Measurements from ENCODE around the gene MYL1. TPM values are rescaled to one million over a fixed set of nuclear protein-coding genes. Genes with fewer than 3 reads are reported as not detected.

MYL1 gene
- total RNA-seq, 1 experiment from 2014 or later: not detected

DNA sequence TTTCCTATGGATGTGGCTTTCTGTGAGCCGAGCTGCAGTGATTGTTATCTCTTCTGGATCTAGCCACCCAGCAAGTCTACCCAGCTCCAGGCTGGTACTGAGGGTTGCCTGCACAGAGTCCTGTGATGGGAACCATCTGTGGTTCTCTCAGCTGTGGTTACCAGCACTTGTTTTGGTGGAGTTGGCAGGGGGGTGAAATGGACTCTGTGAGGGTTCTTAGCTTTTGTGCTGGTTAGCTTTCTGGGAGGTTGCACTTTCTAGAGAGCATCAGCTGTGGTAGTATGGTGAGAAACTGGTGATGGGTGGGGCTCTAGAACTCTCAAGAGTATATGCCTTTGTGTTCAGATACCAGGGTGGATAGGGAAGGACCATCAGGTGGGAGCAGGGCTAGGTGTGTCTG, 45.4 kb upstream of the MYL1 start:
- no peak for ATAC-seq
- ChIA-PET POLR2A (no interaction called here), CTCF (no interaction called here)
- no peak overlapping the region for H3K4me3 Mint-ChIP-seq
- DNase-seq (ENCODE audit: low spot score): no peak
- H3K36me3 Mint-ChIP-seq: no peaks in the 10 kb centered on the region
- no peak overlapping the region for H3K27ac Mint-ChIP-seq
- H3K9me3 Mint-ChIP-seq: peaks cover under 1% of the 10 kb centered on the region; the same call in 1 of the 2 replicates
- H3K4me1 Mint-ChIP-seq: peaks cover 8% of the 10 kb centered on the region
- no peak for TF ChIP-seq ESRRA (CRISPR knock-in tag; IDR thresholded peaks at IDR 0.05; ENCODE audit: borderline replicate concordance)
- no peak for TF ChIP-seq MXD4 (CRISPR knock-in tag; IDR thresholded peaks at IDR 0.05; ENCODE audit: borderline replicate concordance)
- TF ChIP-seq IRF2 (CRISPR knock-in tag; IDR thresholded peaks at IDR 0.05; ENCODE audit: borderline replicate concordance, low read depth): no peak
- no peak for TF ChIP-seq ZNF121 (CRISPR knock-in tag; IDR thresholded peaks at IDR 0.05)
- no peak for TF ChIP-seq SMAD4 (CRISPR knock-in tag; IDR thresholded peaks at IDR 0.05)
- TF ChIP-seq ZNF423 (CRISPR knock-in tag; IDR thresholded peaks at IDR 0.05): no peak
- no peak for TF ChIP-seq CBFB (CRISPR knock-in tag; IDR thresholded peaks at IDR 0.05; ENCODE audit: low read depth)
- no peak for TF ChIP-seq ZNF671 (CRISPR knock-in tag; IDR thresholded peaks at IDR 0.05)
- TF ChIP-seq, protein P1, sequence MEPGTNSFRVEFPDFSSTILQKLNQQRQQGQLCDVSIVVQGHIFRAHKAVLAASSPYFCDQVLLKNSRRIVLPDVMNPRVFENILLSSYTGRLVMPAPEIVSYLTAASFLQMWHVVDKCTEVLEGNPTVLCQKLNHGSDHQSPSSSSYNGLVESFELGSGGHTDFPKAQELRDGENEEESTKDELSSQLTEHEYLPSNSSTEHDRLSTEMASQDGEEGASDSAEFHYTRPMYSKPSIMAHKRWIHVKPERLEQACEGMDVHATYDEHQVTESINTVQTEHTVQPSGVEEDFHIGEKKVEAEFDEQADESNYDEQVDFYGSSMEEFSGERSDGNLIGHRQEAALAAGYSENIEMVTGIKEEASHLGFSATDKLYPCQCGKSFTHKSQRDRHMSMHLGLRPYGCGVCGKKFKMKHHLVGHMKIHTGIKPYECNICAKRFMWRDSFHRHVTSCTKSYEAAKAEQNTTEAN (CRISPR knock-in tag; IDR thresholded peaks at IDR 0.05): no peak
- TF ChIP-seq NFYB (CRISPR knock-in tag; conservative IDR thresholded peaks at IDR 0.05; ENCODE audit: low read depth): no peak
- TF ChIP-seq, protein P2, sequence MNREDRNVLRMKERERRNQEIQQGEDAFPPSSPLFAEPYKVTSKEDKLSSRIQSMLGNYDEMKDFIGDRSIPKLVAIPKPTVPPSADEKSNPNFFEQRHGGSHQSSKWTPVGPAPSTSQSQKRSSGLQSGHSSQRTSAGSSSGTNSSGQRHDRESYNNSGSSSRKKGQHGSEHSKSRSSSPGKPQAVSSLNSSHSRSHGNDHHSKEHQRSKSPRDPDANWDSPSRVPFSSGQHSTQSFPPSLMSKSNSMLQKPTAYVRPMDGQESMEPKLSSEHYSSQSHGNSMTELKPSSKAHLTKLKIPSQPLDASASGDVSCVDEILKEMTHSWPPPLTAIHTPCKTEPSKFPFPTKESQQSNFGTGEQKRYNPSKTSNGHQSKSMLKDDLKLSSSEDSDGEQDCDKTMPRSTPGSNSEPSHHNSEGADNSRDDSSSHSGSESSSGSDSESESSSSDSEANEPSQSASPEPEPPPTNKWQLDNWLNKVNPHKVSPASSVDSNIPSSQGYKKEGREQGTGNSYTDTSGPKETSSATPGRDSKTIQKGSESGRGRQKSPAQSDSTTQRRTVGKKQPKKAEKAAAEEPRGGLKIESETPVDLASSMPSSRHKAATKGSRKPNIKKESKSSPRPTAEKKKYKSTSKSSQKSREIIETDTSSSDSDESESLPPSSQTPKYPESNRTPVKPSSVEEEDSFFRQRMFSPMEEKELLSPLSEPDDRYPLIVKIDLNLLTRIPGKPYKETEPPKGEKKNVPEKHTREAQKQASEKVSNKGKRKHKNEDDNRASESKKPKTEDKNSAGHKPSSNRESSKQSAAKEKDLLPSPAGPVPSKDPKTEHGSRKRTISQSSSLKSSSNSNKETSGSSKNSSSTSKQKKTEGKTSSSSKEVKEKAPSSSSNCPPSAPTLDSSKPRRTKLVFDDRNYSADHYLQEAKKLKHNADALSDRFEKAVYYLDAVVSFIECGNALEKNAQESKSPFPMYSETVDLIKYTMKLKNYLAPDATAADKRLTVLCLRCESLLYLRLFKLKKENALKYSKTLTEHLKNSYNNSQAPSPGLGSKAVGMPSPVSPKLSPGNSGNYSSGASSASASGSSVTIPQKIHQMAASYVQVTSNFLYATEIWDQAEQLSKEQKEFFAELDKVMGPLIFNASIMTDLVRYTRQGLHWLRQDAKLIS (CRISPR knock-in tag; IDR thresholded peaks at IDR 0.05; ENCODE audit: borderline replicate concordance): no peak
- no peaks in the 10 kb centered on the region for H3K27me3 Mint-ChIP-seq (ENCODE audit: low read depth)

DNA sequence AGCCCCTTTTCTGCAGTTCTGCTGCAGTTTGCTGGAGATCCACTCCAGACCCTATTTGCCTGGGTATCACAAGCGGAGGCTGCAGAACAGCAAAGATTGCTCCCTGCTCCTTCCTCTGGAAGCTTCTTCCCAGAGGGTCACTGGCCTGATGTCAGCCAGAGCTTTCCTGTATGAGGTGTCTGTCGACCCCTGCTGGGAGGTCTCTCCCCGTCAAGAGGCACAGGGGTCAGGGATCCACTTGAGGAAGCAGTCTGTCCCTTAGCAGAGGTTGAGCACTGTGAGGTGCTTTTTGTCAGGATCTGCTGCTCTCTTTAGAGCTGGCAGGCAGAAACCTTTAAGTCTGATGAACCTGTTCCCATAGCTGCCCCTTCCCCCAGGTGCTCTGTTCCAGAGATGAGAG, 42.0 kb upstream of the MYL1 start:
- ATAC-seq (no peak), DNase-seq (ENCODE audit: low spot score) (no peak)
- Mint-ChIP-seq H3K27me3 (ENCODE audit: low read depth) (no peaks in the 10 kb centered on the region), H3K36me3 (no peaks in the 10 kb centered on the region), H3K4me1 (0 out of 2 replicates have a peak, but pooled peaks cover 4% of the 10 kb centered on the region), H3K27ac (no peak overlapping the region), H3K9me3 (peaks cover 5% of the 10 kb centered on the region), H3K4me3 (no peak overlapping the region)
- POLR2A ChIA-PET: no interaction called here
- CTCF ChIA-PET: no interaction called here
- no peak for TF ChIP-seq GRHL2 (CRISPR knock-in tag; IDR thresholded peaks at IDR 0.05; ENCODE audit: insufficient replicate concordance, severe bottlenecking)
- TF ChIP-seq NFYB (CRISPR knock-in tag; conservative IDR thresholded peaks at IDR 0.05; ENCODE audit: low read depth): no peak
- TF ChIP-seq, protein P3, sequence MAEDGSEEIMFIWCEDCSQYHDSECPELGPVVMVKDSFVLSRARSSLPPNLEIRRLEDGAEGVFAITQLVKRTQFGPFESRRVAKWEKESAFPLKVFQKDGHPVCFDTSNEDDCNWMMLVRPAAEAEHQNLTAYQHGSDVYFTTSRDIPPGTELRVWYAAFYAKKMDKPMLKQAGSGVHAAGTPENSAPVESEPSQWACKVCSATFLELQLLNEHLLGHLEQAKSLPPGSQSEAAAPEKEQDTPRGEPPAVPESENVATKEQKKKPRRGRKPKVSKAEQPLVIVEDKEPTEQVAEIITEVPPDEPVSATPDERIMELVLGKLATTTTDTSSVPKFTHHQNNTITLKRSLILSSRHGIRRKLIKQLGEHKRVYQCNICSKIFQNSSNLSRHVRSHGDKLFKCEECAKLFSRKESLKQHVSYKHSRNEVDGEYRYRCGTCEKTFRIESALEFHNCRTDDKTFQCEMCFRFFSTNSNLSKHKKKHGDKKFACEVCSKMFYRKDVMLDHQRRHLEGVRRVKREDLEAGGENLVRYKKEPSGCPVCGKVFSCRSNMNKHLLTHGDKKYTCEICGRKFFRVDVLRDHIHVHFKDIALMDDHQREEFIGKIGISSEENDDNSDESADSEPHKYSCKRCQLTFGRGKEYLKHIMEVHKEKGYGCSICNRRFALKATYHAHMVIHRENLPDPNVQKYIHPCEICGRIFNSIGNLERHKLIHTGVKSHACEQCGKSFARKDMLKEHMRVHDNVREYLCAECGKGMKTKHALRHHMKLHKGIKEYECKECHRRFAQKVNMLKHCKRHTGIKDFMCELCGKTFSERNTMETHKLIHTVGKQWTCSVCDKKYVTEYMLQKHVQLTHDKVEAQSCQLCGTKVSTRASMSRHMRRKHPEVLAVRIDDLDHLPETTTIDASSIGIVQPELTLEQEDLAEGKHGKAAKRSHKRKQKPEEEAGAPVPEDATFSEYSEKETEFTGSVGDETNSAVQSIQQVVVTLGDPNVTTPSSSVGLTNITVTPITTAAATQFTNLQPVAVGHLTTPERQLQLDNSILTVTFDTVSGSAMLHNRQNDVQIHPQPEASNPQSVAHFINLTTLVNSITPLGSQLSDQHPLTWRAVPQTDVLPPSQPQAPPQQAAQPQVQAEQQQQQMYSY (CRISPR knock-in tag; IDR thresholded peaks at IDR 0.05): no peak
- TF ChIP-seq, protein P4, sequence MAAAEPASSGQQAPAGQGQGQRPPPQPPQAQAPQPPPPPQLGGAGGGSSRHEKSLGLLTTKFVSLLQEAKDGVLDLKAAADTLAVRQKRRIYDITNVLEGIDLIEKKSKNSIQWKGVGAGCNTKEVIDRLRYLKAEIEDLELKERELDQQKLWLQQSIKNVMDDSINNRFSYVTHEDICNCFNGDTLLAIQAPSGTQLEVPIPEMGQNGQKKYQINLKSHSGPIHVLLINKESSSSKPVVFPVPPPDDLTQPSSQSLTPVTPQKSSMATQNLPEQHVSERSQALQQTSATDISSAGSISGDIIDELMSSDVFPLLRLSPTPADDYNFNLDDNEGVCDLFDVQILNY (CRISPR knock-in tag; IDR thresholded peaks at IDR 0.05): no peak
- TF ChIP-seq, protein P1 (CRISPR knock-in tag; IDR thresholded peaks at IDR 0.05): no peak
- no peak for TF ChIP-seq FOXJ3 (CRISPR knock-in tag; IDR thresholded peaks at IDR 0.05; ENCODE audit: borderline replicate concordance)
- no peak for TF ChIP-seq ZNF121 (CRISPR knock-in tag; IDR thresholded peaks at IDR 0.05)

Data from WTC11 (cell line).